Testis (tissue), 3 donors: ENCODE measurements around the gene FHL1. TPM values are rescaled to one million over a fixed set of nuclear protein-coding genes. Genes with fewer than 3 reads are reported as not detected.
"Not testable (repeated sequence)": the region's sequence is repeated elsewhere in the genome, so short reads cannot be mapped to it uniquely, and the experiment has no call there.

ENCODE experiments used
- DNase-seq: peaks from one replicate; pipeline ENCODE4 v3.0.0-alpha.2; 2019
- H3K27ac ChIP-seq, 2 donors: fragments of 200-600 bp; sonication (generic); one replicate each; pipeline ENCODE4 v1.5.1; 2019
- H3K27me3 ChIP-seq: fragments of 200-600 bp; sonication (generic); one replicate; pipeline ENCODE4 v1.5.1; 2019
- H3K36me3 ChIP-seq: fragments of 200-600 bp; sonication (generic); one replicate; pipeline ENCODE4 v1.5.1; 2017; ENCODE audit warnings: low read depth; ENCODE audit errors: missing control alignments
- H3K4me1 ChIP-seq: fragments of 200-600 bp; sonication (generic); one replicate; pipeline ENCODE4 v1.5.1; 2019
- H3K4me3 ChIP-seq, 2 donors: fragments of 200-600 bp; sonication (generic); one replicate each; pipeline ENCODE4 v1.5.1; 2017 to 2019
- H3K9me3 ChIP-seq: fragments of 200-600 bp; sonication (generic); one replicate; pipeline ENCODE4 v1.5.1; 2017
- POLR2A ChIP-seq: fragments of 450-650 bp; IDR thresholded peaks from one replicate; pipeline ENCODE4 v1.6.1; 2017; ENCODE audit warnings: antibody characterized with exemption, mild to moderate bottlenecking, moderate library complexity
- WGBS, 2 donors: methylation state at CpG; one replicate each; pipeline ENCODE4 v1.1.5; 2018; 5-methylcytosine and 5-hydroxymethylcytosine counted together
- intact Hi-C: fragments of 100-400 bp; cut with DNase I; formaldehyde crosslinking; loops from one replicate; pipeline ENCODE4 v1.15.1; 2023; ENCODE audit warnings: low total_unique reads
- polyA plus RNA-seq: library from polyadenylated mRNA; stranded (reverse); fragments of 350-450 nt; fragmentation: Illumina TruSeq; extraction: RNeasy Lipid Tissue Mini Kit (QIAGEN cat#74804); gene quantifications from one replicate; pipeline ENCODE4 v1.2.3, GENCODE V29; 2014; ENCODE audit warnings: low read depth, low replicate concordance; ENCODE audit not compliant: insufficient read depth
- total RNA-seq, 2 donors: library from RNA; depleted of rRNA; stranded (reverse); fragments of >200 nt; gene quantifications; one replicate each; pipeline ENCODE4 v1.2.3, GENCODE V29; 2016
- TF ChIP-seq, protein P1 (sequence below), 3 experiments: fragments of 450-650 bp in 2 of 3; fragments of 200-600 bp in 1 of 3; sonication (generic) in 1 of 3; IDR thresholded peaks; one replicate each; pipeline ENCODE4 v1.5.1; 2016 to 2019; ENCODE audit warnings: antibody characterized with exemption in 3 of 3, mild to moderate bottlenecking in 2 of 3, moderate library complexity in 1 of 3

Gene FHL1
- total and polyA plus RNA-seq, 3 donors from 2014 or later, result 92.5 to 211 (median 98.6) TPM

DNA sequence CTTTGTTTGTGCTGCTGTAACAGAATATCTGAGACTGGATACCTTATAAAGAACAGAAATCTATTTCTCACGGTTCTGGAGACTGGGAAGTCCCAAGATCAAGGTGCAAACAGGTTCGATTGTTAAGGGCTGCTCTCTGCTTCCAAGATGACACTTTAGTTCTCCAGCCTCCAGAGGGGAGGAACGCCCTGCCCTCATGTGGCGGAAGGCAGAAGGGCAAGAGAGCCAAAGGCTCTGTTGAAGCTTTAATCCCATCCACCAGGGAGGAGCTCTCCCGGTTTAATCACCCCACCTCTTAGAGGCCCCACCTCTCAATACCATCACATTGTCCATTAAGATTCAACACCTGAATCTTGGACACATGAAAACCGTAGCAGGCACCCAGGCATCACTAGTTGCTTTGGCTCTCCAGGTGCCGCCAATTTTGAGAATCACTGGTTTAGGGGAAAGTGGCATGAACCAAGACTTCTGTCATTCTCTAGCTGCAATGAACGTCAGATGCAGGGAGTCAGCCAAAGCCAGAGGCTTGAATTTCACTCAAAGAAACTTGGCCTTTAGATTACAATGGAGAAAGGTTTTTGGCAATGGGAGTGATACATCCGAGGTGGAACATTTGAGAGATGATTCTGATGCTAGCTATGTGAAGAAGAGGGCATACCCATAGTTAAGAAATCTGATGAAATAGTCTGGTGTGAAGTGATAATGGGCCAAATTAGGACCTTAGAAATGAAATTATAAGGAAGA, 15.7 kb downstream of the FHL1 start:
- H3K9me3 ChIP-seq, result no peaks in the 10 kb centered on the region
- no peak overlapping the region for H3K27ac ChIP-seq
- DNase-seq, result peak; percentile 36
- H3K27me3 ChIP-seq, result no peaks in the 10 kb centered on the region
- H3K4me1 ChIP-seq, result no peaks in the 10 kb centered on the region
- H3K36me3 ChIP-seq, result no peaks in the 10 kb centered on the region
- WGBS, 2 donors, result 51 to 65% methylated on average over 4 to 9 of the region's 9 CpGs
- TF ChIP-seq POLR2A, result no peak
- TF ChIP-seq, protein P1, sequence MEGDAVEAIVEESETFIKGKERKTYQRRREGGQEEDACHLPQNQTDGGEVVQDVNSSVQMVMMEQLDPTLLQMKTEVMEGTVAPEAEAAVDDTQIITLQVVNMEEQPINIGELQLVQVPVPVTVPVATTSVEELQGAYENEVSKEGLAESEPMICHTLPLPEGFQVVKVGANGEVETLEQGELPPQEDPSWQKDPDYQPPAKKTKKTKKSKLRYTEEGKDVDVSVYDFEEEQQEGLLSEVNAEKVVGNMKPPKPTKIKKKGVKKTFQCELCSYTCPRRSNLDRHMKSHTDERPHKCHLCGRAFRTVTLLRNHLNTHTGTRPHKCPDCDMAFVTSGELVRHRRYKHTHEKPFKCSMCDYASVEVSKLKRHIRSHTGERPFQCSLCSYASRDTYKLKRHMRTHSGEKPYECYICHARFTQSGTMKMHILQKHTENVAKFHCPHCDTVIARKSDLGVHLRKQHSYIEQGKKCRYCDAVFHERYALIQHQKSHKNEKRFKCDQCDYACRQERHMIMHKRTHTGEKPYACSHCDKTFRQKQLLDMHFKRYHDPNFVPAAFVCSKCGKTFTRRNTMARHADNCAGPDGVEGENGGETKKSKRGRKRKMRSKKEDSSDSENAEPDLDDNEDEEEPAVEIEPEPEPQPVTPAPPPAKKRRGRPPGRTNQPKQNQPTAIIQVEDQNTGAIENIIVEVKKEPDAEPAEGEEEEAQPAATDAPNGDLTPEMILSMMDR (IDR thresholded peaks at IDR 0.05), result peak in 2 of 3 experiments; percentile 11 to 38
- no peak overlapping the region for H3K4me3 ChIP-seq
- intact Hi-C loops, result no loop called here

DNA sequence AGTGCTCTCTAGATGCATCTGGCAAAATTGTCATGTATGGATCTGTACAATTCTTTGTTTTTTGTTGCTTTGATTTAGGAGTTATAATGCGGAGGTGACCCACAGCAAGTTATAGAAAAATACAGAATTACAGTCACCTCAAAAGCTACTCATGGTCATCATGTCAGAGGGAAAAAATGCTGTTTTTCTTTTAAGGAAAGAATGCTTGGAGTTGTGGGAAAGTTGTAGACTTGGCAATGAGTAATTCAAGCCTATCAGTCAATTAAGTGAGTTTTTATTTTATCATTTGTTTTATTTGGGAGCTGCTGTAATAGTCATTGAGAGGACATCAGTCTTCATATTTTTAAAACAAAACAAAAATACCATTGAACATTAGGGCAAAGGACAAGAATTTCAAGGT, 16.4 kb downstream of the FHL1 start:
- Histone ChIP-seq H3K27me3 (no peaks in the 10 kb centered on the region), H3K27ac (no peak overlapping the region), H3K4me1 (no peaks in the 10 kb centered on the region), H3K9me3 (no peaks in the 10 kb centered on the region), H3K4me3 (no peak overlapping the region), H3K36me3 (no peaks in the 10 kb centered on the region)
- intact Hi-C loops, result no loop called here
- no peak for DNase-seq
- TF ChIP-seq POLR2A, result no peak
- TF ChIP-seq, protein P1 (IDR thresholded peaks at IDR 0.05), result no peak
- WGBS, 2 donors, result 90 to 100% methylated on average over 1 of the region's 1 CpG

DNA sequence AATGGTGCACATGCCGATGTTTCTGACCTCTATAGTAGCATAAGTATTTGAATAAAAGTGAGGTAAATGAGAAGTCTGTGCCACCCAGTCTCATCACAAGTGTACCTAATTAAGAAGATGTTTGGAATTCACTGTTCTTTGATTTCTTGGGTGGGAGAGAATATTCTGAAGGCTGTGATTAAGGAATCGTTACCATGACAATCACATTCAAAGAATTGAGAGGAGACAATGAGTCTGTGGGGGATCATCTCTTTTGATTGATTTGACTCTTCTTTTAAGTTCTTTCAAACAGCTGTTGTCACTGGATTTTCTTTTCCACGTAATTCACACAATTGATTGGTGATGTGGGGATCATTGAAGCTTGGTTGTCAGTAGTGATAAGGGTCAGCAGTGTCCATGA, 18.1 kb downstream of the FHL1 start:
- Histone ChIP-seq H3K4me1 (no peaks in the 10 kb centered on the region), H3K36me3 (no peaks in the 10 kb centered on the region), H3K4me3 (no peak overlapping the region), H3K27me3 (no peaks in the 10 kb centered on the region), H3K9me3 (no peaks in the 10 kb centered on the region), H3K27ac (no peak overlapping the region)
- WGBS, 2 donors, result 51 to 57% methylated on average over 3 of the region's 3 CpGs
- no peak for DNase-seq
- no peak for TF ChIP-seq POLR2A
- TF ChIP-seq, protein P1 (IDR thresholded peaks at IDR 0.05), result no peak
- intact Hi-C loops, result no loop called here

DNA sequence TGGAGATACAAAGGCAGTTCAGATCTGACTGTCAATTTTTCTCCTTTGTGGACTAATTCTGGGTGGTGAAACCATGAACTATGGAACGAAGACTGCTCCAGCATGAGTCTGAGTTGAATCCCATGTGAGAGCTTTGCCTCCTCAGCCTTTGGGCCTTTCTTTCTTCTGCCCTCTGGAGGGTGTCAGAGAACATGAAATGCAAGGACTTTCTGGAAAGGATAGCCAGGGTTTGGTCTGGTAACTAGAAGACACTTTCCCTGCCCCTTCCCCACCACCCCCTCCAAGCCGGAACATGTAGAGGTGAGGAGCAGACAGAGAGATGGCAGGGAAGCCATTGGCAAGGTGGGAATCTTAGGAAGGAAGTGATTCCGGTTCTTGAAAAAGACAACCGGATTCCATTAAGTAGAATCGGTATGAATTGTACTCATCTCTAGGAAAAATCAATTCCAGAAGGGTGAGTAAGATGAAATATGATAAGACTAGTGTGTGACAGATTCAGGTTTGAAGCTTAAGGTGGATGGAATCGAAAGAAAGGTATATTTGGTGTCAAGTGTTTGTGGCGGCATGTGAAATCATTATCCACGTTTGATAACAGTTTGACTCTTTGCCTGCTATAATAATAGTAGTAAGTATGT, 19.0 kb downstream of the FHL1 start:
- Histone ChIP-seq H3K36me3 (no peaks in the 10 kb centered on the region), H3K4me1 (no peaks in the 10 kb centered on the region), H3K27me3 (no peaks in the 10 kb centered on the region), H3K27ac (no peak overlapping the region), H3K9me3 (no peaks in the 10 kb centered on the region), H3K4me3 (no peak overlapping the region)
- 80 to 86% methylated on average over 8 of the region's 8 CpGs for WGBS, 2 donors
- TF ChIP-seq, protein P1 (IDR thresholded peaks at IDR 0.05), result peak in 1 of 3 experiments; percentile 10
- TF ChIP-seq POLR2A, result no peak
- DNase-seq, result no peak
- intact Hi-C loops, result no loop called here

DNA sequence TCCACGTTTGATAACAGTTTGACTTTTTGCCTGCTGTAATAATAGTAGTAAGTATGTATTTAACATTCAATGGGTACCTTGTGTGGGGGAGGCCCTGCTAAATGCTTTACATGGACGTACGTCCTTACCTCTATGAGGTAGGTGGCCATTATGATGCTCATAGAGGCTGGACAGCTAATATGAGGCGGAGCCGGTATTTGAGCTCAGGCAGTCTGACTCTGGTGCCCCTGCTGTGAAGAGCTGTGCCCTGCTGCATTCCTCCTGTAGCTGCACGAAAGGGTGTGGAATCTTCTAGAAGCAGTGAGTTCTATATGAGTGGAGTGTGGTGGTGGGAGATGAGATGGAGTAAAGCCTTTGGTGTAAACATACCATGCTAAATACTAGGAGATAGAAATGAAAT, 20.7 kb downstream of the FHL1 start:
- 79 to 89% methylated on average over 2 to 6 of the region's 6 CpGs for WGBS, 2 donors
- H3K4me1 ChIP-seq, H3K4me3 ChIP-seq, H3K36me3 ChIP-seq, H3K27ac ChIP-seq, H3K27me3 ChIP-seq, intact Hi-C loops, DNase-seq, H3K9me3 ChIP-seq: not testable (repeated sequence)
